ENCODE measurements around the gene LMBRD1. TPM values are rescaled to one million over a fixed set of nuclear protein-coding genes. Genes with fewer than 3 reads are reported as not detected.

Gene LMBRD1
- total and polyA plus RNA-seq, 8 donors = 9.8 to 83.0 (median 28.1) TPM

- no peak for TF ChIP-seq POLR2AphosphoS5 (IDR thresholded peaks at IDR 0.05)
- TF ChIP-seq EP300 (IDR thresholded peaks at IDR 0.05) = no peak
- TF ChIP-seq CTCF (IDR thresholded peaks at IDR 0.05) = no peak
- TF ChIP-seq POLR2A (IDR thresholded peaks at IDR 0.05) = no peak
- Histone ChIP-seq H3K4me1 (no peaks in the 10 kb centered on the region), H3K36me3 (no peaks in the 10 kb centered on the region), H3K4me3 (no peak overlapping the region), H3K27me3 (no peaks in the 10 kb centered on the region), H3K9me3 (no peaks in the 10 kb centered on the region), H3K27ac (no peak overlapping the region)
- no peak for DNase-seq
- WGBS, 5 donors = 74 to 95% (median 81%) methylated on average over 1 of the region's 1 CpG
- intact Hi-C loops (cut with DNase I; ENCODE audit: low total_unique reads) = no loop called here
These were observed 45.1 kb upstream of the LMBRD1 start for GRCh38 chr6:69841862-69842261.

- H3K27ac ChIP-seq = no peak overlapping the region
- WGBS, 5 donors = 4 to 7% (median 6%) methylated on average over 5 of the region's 5 CpGs
- intact Hi-C loops (cut with DNase I; ENCODE audit: low total_unique reads) = no loop called here
- H3K4me3 ChIP-seq = no peak overlapping the region
- no peaks in the 10 kb centered on the region for H3K27me3 ChIP-seq
- DNase-seq = peak in 1 of 2 donors; percentile 82
- H3K9me3 ChIP-seq = no peaks in the 10 kb centered on the region
- peaks cover 0 to 6% (median 3%) of the 10 kb centered on the region in 4 donors for H3K4me1 ChIP-seq
- peak in 5 of 7 experiments; percentile 63 to 72 (median 65) for TF ChIP-seq CTCF (IDR thresholded peaks at IDR 0.05)
- TF ChIP-seq POLR2AphosphoS5 (IDR thresholded peaks at IDR 0.05) = no peak
- TF ChIP-seq EP300 (IDR thresholded peaks at IDR 0.05) = no peak
- H3K36me3 ChIP-seq = no peaks in the 10 kb centered on the region
These were observed 38.8 kb upstream of the LMBRD1 start for GRCh38 chr6:69835414-69836179.

GRCh38 chr6:69832558-69832957 lies 35.7 kb upstream of the LMBRD1 start:
- H3K4me3 ChIP-seq = no peak overlapping the region
- H3K27me3 ChIP-seq = no peaks in the 10 kb centered on the region
- H3K9me3 ChIP-seq = no peaks in the 10 kb centered on the region
- no peaks in the 10 kb centered on the region for H3K36me3 ChIP-seq
- peaks cover 0 to 6% (median 3%) of the 10 kb centered on the region in 4 donors for H3K4me1 ChIP-seq
- H3K27ac ChIP-seq = no peak overlapping the region
- TF ChIP-seq POLR2A (IDR thresholded peaks at IDR 0.05) = no peak
- TF ChIP-seq EP300 (IDR thresholded peaks at IDR 0.05) = no peak
- no peak for TF ChIP-seq POLR2AphosphoS5 (IDR thresholded peaks at IDR 0.05)
- no peak for TF ChIP-seq CTCF (IDR thresholded peaks at IDR 0.05)
- intact Hi-C loops (cut with DNase I; ENCODE audit: low total_unique reads) = no loop called here
- DNase-seq = no peak

- no peak for DNase-seq
- peaks cover 0 to 7% (median 3%) of the 10 kb centered on the region in 4 donors for H3K4me1 ChIP-seq
- intact Hi-C loops (cut with DNase I; ENCODE audit: low total_unique reads) = no loop called here
- no peaks in the 10 kb centered on the region for H3K36me3 ChIP-seq
- TF ChIP-seq CTCF (IDR thresholded peaks at IDR 0.05) (no peak), EP300 (IDR thresholded peaks at IDR 0.05) (no peak), POLR2AphosphoS5 (IDR thresholded peaks at IDR 0.05) (no peak), POLR2A (IDR thresholded peaks at IDR 0.05) (no peak)
- 31 to 63% (median 33%) methylated on average over 2 of the region's 2 CpGs for WGBS, 5 donors
- no peaks in the 10 kb centered on the region for H3K9me3 ChIP-seq
- no peaks in the 10 kb centered on the region for H3K27me3 ChIP-seq
- no peak overlapping the region for H3K4me3 ChIP-seq
- H3K27ac ChIP-seq = no peak overlapping the region
These were observed 30.6 kb upstream of the LMBRD1 start for GRCh38 chr6:69827276-69827893.
